Measurements from ENCODE around the gene FARS2.

- TF ChIP-seq POLR2A (IDR thresholded peaks at IDR 0.05; ENCODE audit: low read depth, low read length) (no peak), POLR2AphosphoS5 (IDR thresholded peaks at IDR 0.05; ENCODE audit: low read depth, low read length) (no peak), TAF1 (IDR thresholded peaks at IDR 0.05; ENCODE audit: borderline replicate concordance, low read depth, low read length) (no peak)
These were observed 237.2 kb downstream of the FARS2 start for GRCh38 chr6:5498579-5498899.
